Measurements from ENCODE around the gene PPP5C.

DNA sequence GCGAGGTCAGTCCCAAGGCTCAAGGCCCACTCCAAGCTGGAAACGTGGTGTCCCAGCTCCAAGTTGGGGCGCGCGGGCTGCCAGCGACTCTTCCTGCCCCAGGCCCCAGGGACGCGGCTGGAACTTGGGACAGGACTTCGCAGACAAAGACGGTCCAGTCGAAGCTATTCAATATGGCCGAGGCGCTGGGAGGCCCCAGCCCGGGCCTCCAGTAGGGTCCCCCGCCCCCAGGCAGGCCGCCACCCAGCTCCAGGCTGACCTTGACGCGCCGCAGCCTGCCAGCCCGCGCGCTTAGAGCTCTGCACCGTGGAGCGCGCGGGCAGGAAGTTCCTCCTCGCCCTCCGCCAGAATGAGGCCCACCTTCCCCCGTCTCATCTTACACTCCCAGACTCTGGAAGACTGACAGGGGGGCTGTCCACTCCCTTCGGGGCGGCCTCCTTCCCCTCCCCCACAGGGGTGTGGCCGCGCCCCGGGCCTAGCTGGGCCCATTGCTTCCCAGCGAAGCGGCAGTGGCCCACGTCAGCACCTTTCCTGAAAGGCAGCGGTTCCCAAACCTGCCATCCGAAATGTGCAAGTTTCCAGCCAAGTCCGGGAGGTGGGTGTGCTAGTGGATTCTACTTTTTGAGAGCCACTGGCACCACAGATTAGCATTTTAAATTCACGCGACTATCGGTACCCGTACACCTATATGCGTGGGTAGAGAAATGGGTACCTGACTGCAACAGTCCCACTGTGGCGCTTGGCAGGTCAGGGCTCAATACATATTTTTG lies 66.6 kb downstream of the PPP5C start, which contains the start of gene CCDC8:
- TF ChIP-seq, protein P1, sequence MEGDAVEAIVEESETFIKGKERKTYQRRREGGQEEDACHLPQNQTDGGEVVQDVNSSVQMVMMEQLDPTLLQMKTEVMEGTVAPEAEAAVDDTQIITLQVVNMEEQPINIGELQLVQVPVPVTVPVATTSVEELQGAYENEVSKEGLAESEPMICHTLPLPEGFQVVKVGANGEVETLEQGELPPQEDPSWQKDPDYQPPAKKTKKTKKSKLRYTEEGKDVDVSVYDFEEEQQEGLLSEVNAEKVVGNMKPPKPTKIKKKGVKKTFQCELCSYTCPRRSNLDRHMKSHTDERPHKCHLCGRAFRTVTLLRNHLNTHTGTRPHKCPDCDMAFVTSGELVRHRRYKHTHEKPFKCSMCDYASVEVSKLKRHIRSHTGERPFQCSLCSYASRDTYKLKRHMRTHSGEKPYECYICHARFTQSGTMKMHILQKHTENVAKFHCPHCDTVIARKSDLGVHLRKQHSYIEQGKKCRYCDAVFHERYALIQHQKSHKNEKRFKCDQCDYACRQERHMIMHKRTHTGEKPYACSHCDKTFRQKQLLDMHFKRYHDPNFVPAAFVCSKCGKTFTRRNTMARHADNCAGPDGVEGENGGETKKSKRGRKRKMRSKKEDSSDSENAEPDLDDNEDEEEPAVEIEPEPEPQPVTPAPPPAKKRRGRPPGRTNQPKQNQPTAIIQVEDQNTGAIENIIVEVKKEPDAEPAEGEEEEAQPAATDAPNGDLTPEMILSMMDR (IDR thresholded peaks at IDR 0.05): no peak
- peak; percentile 39; the same call in 1 of the 2 replicates for TF ChIP-seq POLR2AphosphoS5 (IDR thresholded peaks at IDR 0.05; ENCODE audit: low read depth, low read length)
- no peak for TF ChIP-seq SIN3A (IDR thresholded peaks at IDR 0.05; ENCODE audit: borderline replicate concordance, insufficient read depth, low read depth, low read length)
- TF ChIP-seq, protein P2, sequence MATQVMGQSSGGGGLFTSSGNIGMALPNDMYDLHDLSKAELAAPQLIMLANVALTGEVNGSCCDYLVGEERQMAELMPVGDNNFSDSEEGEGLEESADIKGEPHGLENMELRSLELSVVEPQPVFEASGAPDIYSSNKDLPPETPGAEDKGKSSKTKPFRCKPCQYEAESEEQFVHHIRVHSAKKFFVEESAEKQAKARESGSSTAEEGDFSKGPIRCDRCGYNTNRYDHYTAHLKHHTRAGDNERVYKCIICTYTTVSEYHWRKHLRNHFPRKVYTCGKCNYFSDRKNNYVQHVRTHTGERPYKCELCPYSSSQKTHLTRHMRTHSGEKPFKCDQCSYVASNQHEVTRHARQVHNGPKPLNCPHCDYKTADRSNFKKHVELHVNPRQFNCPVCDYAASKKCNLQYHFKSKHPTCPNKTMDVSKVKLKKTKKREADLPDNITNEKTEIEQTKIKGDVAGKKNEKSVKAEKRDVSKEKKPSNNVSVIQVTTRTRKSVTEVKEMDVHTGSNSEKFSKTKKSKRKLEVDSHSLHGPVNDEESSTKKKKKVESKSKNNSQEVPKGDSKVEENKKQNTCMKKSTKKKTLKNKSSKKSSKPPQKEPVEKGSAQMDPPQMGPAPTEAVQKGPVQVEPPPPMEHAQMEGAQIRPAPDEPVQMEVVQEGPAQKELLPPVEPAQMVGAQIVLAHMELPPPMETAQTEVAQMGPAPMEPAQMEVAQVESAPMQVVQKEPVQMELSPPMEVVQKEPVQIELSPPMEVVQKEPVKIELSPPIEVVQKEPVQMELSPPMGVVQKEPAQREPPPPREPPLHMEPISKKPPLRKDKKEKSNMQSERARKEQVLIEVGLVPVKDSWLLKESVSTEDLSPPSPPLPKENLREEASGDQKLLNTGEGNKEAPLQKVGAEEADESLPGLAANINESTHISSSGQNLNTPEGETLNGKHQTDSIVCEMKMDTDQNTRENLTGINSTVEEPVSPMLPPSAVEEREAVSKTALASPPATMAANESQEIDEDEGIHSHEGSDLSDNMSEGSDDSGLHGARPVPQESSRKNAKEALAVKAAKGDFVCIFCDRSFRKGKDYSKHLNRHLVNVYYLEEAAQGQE (IDR thresholded peaks at IDR 0.05; ENCODE audit: insufficient read depth in 1 of 2, low read depth in 2 of 2, low read length in 1 of 2): no peak
- TF ChIP-seq TCF7L2 (IDR thresholded peaks at IDR 0.05; ENCODE audit: low read depth, low read length): no peak

All from Panc1 (cell line).